ENCODE results near the gene KIAA0513.
"Not testable (repeated sequence)": the region's sequence is repeated elsewhere in the genome, so short reads cannot be mapped to it uniquely, and the experiment has no call there.

The KIAA0513 gene

GRCh38 chr16:85093705-85094104, 66.1 kb downstream of the KIAA0513 start:
- DNase-seq = no peak

GRCh38 chr16:85094176-85094805, 66.7 kb downstream of the KIAA0513 start:
- no peak for DNase-seq

GRCh38 chr16:85094812-85095211, 67.2 kb downstream of the KIAA0513 start:
- no peak for DNase-seq

GRCh38 chr16:85096921-85097320, 69.3 kb downstream of the KIAA0513 start:
- no peak for DNase-seq

DNA sequence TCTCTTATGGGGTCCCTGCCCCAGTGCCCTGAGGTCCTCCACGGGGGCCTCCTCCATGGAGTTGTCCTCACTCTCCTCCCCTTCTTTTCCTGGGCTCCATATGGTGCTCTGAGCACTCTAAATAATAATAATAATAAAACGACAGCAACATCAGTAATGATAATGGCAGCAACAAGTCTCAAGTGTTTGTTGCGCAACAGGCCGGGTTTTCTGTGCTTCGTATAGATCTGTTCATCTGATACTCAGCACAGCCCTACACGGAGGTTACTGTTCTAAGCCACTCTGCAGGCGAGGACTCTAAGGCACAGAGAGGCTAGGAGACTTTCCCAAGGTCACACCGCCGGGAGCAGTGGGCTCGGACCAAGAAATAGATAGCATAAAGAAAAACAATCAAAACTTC, 71.0 kb downstream of the KIAA0513 start:
- DNase-seq = no peak

- no peak for DNase-seq
Observed at GRCh38 chr16:85100265-85100664, 72.7 kb downstream of the KIAA0513 start.

DNA sequence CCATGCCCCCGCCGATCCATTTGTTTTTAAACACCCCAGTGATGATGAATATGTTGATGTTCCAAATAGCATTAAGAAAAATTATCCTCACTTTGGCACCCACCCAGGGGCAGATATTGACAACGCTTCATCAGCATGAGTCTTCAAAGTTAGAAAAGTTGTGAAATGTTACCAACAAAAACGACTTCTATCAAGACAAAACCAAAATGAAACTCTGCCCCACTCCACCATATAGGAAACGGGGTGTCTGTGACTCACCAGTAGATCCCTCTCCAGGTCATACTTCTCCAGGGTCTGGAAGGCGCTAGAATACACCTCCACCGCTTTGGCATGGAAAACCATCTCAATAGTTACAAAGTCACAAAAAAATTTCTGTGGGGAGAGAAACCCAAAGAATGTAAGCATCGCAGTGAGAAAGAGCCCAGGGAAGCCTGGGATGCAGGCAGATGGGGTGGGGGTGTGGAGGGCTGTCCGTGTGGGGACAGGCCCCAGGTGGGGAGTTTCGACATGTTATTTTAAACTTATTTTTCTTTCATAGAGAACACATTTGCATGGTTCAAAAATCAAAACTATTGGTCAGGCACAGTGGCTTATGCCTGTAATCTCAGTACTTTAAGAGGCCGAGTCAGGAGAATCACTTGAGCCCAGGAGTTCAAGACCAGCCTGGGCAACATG, 74.5 kb downstream of the KIAA0513 start:
- no peak for DNase-seq

- no peak for DNase-seq
Observed at GRCh38 chr16:85103114-85104079, 75.8 kb downstream of the KIAA0513 start.

- no peak for DNase-seq
Observed at GRCh38 chr16:85104147-85104546, 76.6 kb downstream of the KIAA0513 start.

GRCh38 chr16:85104821-85105391, 77.3 kb downstream of the KIAA0513 start:
- DNase-seq = peak; percentile 56

DNA sequence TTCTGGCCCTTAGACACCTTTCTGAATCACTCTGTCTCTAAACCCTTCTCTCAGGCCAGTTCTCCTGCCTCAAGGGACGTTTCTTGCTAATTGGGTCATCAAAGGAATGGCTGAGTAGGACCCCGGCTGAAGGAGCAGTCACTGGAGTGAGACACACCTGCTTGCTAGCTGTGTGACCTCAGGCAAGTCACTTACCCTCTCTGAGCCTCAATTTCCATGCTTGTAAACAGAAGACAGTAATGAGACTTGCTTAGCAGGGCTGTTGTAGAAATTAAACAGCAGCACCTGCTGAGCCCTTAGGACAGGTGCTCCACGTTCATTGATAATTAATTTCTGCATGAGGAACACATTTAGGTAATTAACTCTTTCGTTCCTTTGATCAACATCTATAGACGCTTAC, 77.9 kb downstream of the KIAA0513 start:
- DNase-seq = no peak

DNA sequence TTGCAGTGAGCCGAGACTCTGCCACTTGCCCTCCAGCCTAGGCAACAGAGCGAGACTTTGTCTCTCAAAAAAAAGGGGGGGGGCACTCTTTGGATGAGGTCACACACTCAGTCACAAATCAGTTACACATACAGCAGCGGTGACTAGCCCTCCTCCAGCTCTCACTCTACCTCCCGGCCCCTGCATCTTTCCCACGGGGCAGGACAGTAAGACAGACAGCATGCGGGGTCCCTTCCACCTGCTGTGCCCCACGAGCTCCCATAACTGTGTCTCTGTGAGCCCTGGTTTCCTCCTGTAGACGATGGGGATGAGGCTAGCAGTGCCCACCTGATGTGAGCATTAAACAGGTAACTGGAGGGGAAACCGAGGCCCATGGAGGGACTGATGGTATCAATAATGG, 79.5 kb downstream of the KIAA0513 start:
- no peak for DNase-seq

- no peak for DNase-seq
Observed at GRCh38 chr16:85107532-85107931, 79.9 kb downstream of the KIAA0513 start.

- DNase-seq = no peak
Observed at GRCh38 chr16:85110105-85110504, 82.5 kb downstream of the KIAA0513 start.

- no peak for DNase-seq
Observed at GRCh38 chr16:85111184-85111583, 83.6 kb downstream of the KIAA0513 start.

GRCh38 chr16:85112364-85112763, 84.8 kb downstream of the KIAA0513 start, which contains the start of gene CIBAR2:
CIBAR2 (minus strand) TSS chr16:85112472; CDS start chr16:85112352, 120 bp downstream.
- no peak for DNase-seq

DNA sequence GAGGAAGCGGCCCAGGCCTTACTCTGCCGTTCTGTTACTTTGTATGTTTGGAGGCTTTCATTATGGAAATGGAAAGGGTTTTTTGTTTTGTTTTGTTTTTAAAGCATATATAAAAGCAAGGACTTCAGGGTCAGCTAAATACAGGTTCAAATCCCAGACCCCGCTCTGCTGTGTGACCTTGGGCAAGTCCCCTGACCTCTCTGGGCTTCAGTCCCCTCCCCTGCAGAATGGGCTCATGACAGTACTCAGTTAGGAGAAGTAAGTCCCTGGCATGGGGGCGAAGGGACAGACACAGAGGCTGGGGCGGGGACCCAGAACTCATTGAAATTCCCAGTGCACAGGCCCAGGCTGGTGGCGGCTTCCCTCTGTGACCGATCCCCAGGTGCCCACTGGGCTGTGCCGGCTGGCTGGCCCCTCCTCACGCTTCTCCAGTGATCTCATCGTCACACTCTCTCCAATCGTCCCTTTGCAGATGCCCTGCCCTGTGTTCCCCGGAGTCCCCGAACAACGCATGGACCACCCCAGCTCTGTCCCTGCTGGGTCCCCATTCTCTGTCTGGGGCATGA, 85.7 kb downstream of the KIAA0513 start:
- DNase-seq = no peak

GRCh38 chr16:85113913-85114312, 86.3 kb downstream of the KIAA0513 start:
- DNase-seq = no peak

- peak; percentile 80 for DNase-seq
Observed at GRCh38 chr16:85114909-85115567, 87.4 kb downstream of the KIAA0513 start.

DNA sequence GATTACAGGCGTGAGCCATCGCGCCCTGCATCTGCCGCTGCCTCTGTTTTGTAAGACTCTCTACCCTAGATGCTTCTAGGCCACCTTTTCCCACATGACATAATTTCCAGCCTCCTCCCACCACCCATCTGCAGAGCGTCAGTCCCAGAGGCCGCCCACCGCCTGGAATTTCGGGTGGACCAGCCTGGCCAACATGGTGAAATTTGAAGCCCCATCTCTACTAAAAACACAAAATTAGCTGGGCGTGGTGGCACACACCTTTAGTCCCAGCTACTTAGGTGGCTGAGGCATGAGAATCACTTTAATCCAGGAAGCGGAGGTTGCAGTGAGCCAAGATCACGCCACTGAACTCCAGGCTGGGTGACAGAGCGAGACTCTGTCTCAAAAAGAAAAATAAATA, 89.8 kb downstream of the KIAA0513 start:
- DNase-seq = no peak

DNA sequence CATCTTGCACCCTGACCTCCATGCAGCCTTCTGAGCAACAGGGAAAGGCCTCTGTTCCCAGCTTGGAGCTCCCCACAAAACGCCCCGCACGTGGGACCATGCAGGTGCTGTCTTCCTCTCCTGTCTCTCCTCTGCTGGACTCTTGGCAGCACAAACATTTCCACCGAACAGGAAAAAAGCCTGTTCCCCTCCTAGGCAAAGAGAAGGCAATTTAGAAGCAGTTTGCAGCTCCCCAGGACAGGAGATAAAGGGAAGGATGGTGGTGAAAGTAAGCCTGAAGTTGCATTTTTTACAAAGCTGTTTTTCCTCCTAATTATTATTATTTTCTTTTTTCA, 92.4 kb downstream of the KIAA0513 start:
- no peak for DNase-seq

DNA sequence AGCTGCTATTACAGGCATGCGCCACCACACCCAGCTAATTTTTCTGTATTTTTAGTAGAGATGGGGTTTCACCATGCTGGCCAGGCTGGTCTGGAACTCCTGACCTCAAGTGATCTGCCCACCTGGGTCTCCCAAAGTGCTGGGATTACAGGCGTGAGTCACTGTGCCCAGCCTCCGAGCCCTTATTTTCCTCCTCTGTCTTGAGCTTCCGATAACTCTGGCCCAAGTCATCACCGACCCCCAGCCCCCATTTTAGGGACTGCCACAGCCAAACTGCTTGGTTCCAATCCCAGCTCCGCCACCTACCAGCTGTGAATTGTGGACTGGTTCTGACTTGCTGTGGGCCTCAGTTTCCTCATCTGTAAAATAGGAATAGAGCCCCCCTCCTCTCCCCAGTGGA, 95.8 kb downstream of the KIAA0513 start:
- not testable (repeated sequence) for DNase-seq

All from activated gamma-delta T cell treated with Interleukin-2 at 50 U/mL for 16 hours (primary cell).